OCI-LY1 (cell line): ENCODE data around the gene C3orf18.
A peak's percentile ranks its signal among the peaks of the same experiment; 100 is the strongest.

ENCODE experiments used
- H2AFZ ChIP-seq: fragments of 200-600 bp; sonication (generic), shearing (Covaris generic); 2 replicates; pipeline ENCODE4 v1.6.0; 2014; ENCODE audit warnings: antibody characterized with exemption, mild to moderate bottlenecking, low read length
- H3F3A ChIP-seq: fragments of 200-600 bp; sonication (generic), shearing (Covaris generic); 2 replicates; pipeline ENCODE4 v1.6.0; 2014; ENCODE audit warnings: mild to moderate bottlenecking, antibody characterized with exemption, low read length, moderate library complexity; ENCODE audit not compliant: insufficient read depth
- H3K27ac ChIP-seq: fragments of 200-600 bp; sonication (generic); 2 replicates; pipeline ENCODE4 v1.5.1; 2014; ENCODE audit warnings: low read length, mixed run types, mild to moderate bottlenecking, low read depth; ENCODE audit not compliant: poor library complexity, severe bottlenecking
- H3K27me3 ChIP-seq: fragments of 200-600 bp; sonication (generic); 2 replicates; pipeline ENCODE4 v1.6.0; 2014; ENCODE audit warnings: antibody characterized with exemption, mild to moderate bottlenecking, low read length, moderate library complexity; ENCODE audit not compliant: insufficient read depth
- H3K36me3 ChIP-seq: fragments of 200-600 bp; sonication (generic); 2 replicates; pipeline ENCODE4 v1.6.1; 2014; ENCODE audit warnings: mild to moderate bottlenecking, antibody characterized with exemption, low read length, moderate library complexity, mixed read lengths; ENCODE audit not compliant: insufficient read depth
- H3K4me1 ChIP-seq: fragments of 200-600 bp; sonication (generic); 2 replicates; pipeline ENCODE4 v1.5.1; 2014; ENCODE audit warnings: mild to moderate bottlenecking, low read length, moderate library complexity; ENCODE audit not compliant: insufficient read depth, severe bottlenecking
- H3K4me2 ChIP-seq: fragments of 200-600 bp; sonication (generic), shearing (Covaris generic); 2 replicates; pipeline ENCODE4 v1.6.1; 2014; ENCODE audit warnings: low read length
- H3K4me3 ChIP-seq: fragments of 200-600 bp; sonication (generic); 2 replicates; pipeline ENCODE4 v1.5.1; 2014; ENCODE audit warnings: low read length, low read depth, mild to moderate bottlenecking, mixed read lengths; ENCODE audit not compliant: poor library complexity, severe bottlenecking
- H3K79me2 ChIP-seq: fragments of 200-600 bp; shearing (Covaris generic); 2 replicates; pipeline ENCODE4 v1.6.1; 2016; ENCODE audit warnings: mixed run types, low read length, mixed read lengths; ENCODE audit not compliant: insufficient read depth
- H3K9ac ChIP-seq: fragments of 200-600 bp; sonication (generic), shearing (Covaris generic); 2 replicates; pipeline ENCODE4 v1.6.1; 2014; ENCODE audit warnings: mild to moderate bottlenecking, low read length, mixed read lengths
- H3K9me2 ChIP-seq: fragments of 200-600 bp; sonication (generic), shearing (Covaris generic); 2 replicates; pipeline ENCODE4 v1.6.1; 2014; ENCODE audit warnings: low read depth, mild to moderate bottlenecking, low read length, mixed read lengths
- H3K9me3 ChIP-seq: fragments of 200-600 bp; shearing (Covaris generic); 2 replicates; pipeline ENCODE4 v1.6.1; 2014; ENCODE audit warnings: low read length, mixed read lengths
- H4K20me1 ChIP-seq: fragments of 200-600 bp; sonication (generic), shearing (Covaris generic); 2 replicates; pipeline ENCODE4 v1.6.0; 2016; ENCODE audit warnings: mild to moderate bottlenecking, low read length; ENCODE audit not compliant: insufficient read depth
- EZH2 ChIP-seq: fragments of 200-600 bp; sonication (generic), shearing (Covaris generic); IDR thresholded peaks from 2 replicates; pipeline ENCODE4 v1.8.0; 2017; ENCODE audit warnings: borderline replicate concordance, mixed run types, mild to moderate bottlenecking, antibody characterized with exemption, low read length, moderate library complexity, mixed read lengths
- TF ChIP-seq, protein P1 (sequence below): fragments of 200-600 bp; sonication (generic), shearing (Covaris generic); IDR thresholded peaks from 2 replicates; pipeline ENCODE4 v1.5.1; 2017; ENCODE audit warnings: mild to moderate bottlenecking, antibody characterized with exemption, low read length, moderate library complexity, mixed read lengths

C3orf18 gene

DNA sequence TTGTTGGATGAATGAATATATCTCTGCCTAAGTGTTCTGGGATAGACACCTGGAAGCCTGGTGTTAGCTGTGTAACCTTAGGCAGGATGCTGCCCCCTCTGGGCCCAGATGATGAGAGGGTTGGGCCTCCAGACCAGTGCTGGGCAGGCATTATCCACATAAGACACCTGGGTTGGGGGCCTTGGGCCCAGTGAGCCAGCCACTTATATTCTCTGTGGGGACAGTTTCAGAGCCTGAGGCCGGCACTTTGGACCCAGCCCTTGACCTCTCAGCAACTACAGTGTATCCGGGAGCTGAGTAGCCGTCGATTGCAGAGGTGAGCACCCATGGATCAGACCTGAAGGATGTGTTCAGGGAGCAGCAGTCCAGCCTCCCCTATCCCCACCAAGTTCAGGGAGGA, 3.9 kb upstream of the C3orf18 start:
- H3K79me2 ChIP-seq, result no peaks in the 10 kb centered on the region
- no peaks in the 10 kb centered on the region for H4K20me1 ChIP-seq
- H3K27me3 ChIP-seq, result no peaks in the 10 kb centered on the region
- H3K36me3 ChIP-seq, result no peaks in the 10 kb centered on the region
- TF ChIP-seq EZH2, result no peak
- TF ChIP-seq, protein P1, sequence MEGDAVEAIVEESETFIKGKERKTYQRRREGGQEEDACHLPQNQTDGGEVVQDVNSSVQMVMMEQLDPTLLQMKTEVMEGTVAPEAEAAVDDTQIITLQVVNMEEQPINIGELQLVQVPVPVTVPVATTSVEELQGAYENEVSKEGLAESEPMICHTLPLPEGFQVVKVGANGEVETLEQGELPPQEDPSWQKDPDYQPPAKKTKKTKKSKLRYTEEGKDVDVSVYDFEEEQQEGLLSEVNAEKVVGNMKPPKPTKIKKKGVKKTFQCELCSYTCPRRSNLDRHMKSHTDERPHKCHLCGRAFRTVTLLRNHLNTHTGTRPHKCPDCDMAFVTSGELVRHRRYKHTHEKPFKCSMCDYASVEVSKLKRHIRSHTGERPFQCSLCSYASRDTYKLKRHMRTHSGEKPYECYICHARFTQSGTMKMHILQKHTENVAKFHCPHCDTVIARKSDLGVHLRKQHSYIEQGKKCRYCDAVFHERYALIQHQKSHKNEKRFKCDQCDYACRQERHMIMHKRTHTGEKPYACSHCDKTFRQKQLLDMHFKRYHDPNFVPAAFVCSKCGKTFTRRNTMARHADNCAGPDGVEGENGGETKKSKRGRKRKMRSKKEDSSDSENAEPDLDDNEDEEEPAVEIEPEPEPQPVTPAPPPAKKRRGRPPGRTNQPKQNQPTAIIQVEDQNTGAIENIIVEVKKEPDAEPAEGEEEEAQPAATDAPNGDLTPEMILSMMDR, result no peak
- H3F3A ChIP-seq, result no peaks in the 10 kb centered on the region
- no peak overlapping the region for H2AFZ ChIP-seq
- H3K4me2 ChIP-seq, result no peak overlapping the region
- peaks cover 29% of the 10 kb centered on the region for H3K4me1 ChIP-seq
- H3K9me3 ChIP-seq, result no peaks in the 10 kb centered on the region
- H3K9ac ChIP-seq, result no peak overlapping the region
- H3K27ac ChIP-seq, result no peak overlapping the region
- H3K9me2 ChIP-seq, result no peaks in the 10 kb centered on the region
- no peak overlapping the region for H3K4me3 ChIP-seq

DNA sequence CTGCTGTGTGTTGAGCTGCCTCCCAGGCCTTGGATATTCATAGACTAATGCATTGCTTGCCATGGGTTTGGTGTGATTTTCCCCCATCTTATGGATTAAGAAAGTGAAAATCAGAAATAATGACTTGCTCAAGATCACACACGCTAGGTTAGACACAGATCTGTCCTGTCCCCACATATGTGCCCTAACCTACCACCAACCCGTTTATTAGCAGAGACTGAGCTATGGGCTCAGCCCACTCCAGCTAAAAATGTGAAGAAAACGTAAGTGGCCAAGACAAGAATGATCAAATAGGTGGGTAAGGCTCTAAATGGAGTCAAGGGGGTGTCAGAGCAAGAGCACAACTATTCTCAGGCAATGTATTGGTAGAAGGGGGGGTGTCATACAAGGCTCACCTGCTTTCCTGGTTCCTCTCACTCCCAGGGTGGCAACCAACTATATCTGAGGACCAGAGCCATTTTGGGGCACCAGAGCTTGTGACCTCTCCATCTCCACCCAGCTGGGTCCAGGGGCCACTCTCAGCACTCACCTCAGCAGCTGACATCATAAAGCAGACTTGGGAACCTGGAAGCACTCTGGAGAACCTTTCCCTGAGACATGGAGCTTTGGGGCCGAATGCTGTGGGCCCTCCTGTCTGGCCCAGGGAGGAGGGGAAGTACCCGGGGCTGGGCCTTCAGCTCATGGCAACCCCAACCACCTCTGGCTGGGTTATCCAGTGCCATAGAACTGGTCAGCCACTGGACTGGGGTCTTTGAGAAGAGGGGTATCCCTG, 3.1 kb upstream of the C3orf18 start:
- Histone ChIP-seq H3K9me2 (no peaks in the 10 kb centered on the region), H3K36me3 (no peaks in the 10 kb centered on the region), H3K9ac (no peak overlapping the region; the same call in 1 of the 2 replicates), H3K27ac (peak overlapping the region; percentile 32), H2AFZ (no peak overlapping the region), H3K9me3 (no peaks in the 10 kb centered on the region), H3K4me2 (peak overlapping the region; percentile 89), H3K27me3 (no peaks in the 10 kb centered on the region), H4K20me1 (no peaks in the 10 kb centered on the region), H3K4me3 (peak overlapping the region; percentile 100), H3F3A (no peaks in the 10 kb centered on the region), H3K79me2 (no peaks in the 10 kb centered on the region), H3K4me1 (peaks cover 29% of the 10 kb centered on the region)
- TF ChIP-seq EZH2, result no peak
- TF ChIP-seq, protein P1, result no peak

DNA sequence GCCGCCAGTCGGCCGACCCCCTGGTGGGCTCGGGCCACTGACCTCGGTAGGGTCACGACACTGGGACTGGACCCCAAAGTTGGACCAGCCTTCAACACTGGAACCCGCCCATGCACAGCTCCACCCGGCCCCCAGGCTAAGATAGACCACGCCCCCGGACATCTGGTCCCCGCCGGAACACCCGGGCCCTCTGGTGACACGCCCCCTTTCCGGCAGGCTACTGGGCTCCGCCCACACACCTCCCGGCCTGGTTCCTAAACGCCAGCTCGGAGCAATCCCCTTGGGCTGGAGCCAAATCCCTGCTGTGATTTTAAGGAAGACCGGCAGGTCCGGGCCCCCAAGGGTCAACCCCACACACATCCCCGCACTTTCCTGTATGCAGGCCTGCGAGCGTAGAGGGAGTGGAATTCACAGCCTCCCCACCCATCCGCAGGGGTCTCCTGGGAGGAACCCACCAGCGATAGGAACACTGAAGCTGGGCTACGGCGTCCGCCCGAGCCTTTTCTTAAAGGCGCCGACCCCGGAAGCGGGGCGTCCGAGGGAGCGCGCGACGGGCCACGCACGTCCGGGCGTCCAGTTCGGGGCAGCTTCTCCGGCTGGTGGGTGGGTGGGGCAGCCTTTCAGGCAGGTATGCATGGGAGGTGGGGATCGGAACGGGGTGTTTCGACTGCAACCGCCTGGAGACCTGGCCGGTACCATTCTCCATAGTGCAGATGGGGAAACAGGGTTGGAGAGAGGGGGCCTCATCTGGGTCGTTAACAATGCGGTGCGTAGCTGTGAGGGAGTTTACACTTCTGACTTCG, 1.6 kb upstream of the C3orf18 start, which contains the start of gene HEMK1:
TSS of gene HEMK1 (plus strand) at position 576 of the 803 bp plus-strand sequence. CDS start 1,583 bp downstream, outside the sequence.
- Histone ChIP-seq H3K36me3 (no peaks in the 10 kb centered on the region), H3K4me3 (peak within 1 kb of the TSS; percentile 100), H3K9me2 (no peaks in the 10 kb centered on the region), H3K27me3 (no peaks in the 10 kb centered on the region), H3K4me1 (peaks cover 29% of the 10 kb centered on the region), H3F3A (no peaks in the 10 kb centered on the region), H3K4me2 (peak within 1 kb of the TSS; percentile 89), H3K9ac (peak within 1 kb of the TSS; percentile 97), H4K20me1 (no peaks in the 10 kb centered on the region), H3K9me3 (no peaks in the 10 kb centered on the region), H2AFZ (peak within 1 kb of the TSS; percentile 67; the same call in 1 of the 2 replicates), H3K27ac (peak within 1 kb of the TSS; percentile 36), H3K79me2 (no peaks in the 10 kb centered on the region)
- TF ChIP-seq EZH2, result no peak
- TF ChIP-seq, protein P1, result no peak
